Endothelial cell of umbilical vein (primary cell): ENCODE data around the gene FAM180A. TPM values are rescaled to one million over a fixed set of nuclear protein-coding genes. Genes with fewer than 3 reads are reported as not detected.

Source experiments
- BruUV-seq: library from RNA; stranded (reverse); fragments of 400-500 nt; replicated peaks from 2 replicates; lab custom pipeline; 2021; lab: Mats Ljungman, UMichigan
- CTCF ChIA-PET: fragments of 300-600, 350-600 bp; sonication (Branson Sonifier 250); formaldehyde crosslinking; loops from one replicate; lab custom pipeline; 2021; ENCODE audit warnings: antibody characterized with exemption, inconsistent platforms; lab: Charles Lee
- POLR2A ChIA-PET: fragments of 300-600, 350-600 bp; sonication (Branson Sonifier 250); formaldehyde crosslinking; loops from one replicate; lab custom pipeline; 2021; ENCODE audit warnings: antibody characterized with exemption, inconsistent platforms; lab: Charles Lee
- DNase-seq: peaks from one replicate; pipeline ENCODE4 v3.0.0-alpha.2; 2011; ENCODE audit warnings: low read depth, low spot score
- FAIRE-seq: peaks from 2 replicates; lab custom pipeline; 2011; peaks lifted over from hg19 to GRCh38; lab: Jason Lieb, UNC
- H2AFZ ChIP-seq: 2 replicates; pipeline ENCODE4 v1.6.0; 2012; ENCODE audit warnings: low read depth, low read length, control low read depth, inconsistent platforms
- H3K27ac ChIP-seq: 2 replicates; pipeline ENCODE4 v1.5.1; 2011; ENCODE audit warnings: low read depth, mild to moderate bottlenecking, control low read depth, low read length, moderate library complexity; ENCODE audit not compliant: insufficient read depth
- H3K27me3 ChIP-seq, 2 experiments: 2 replicates each; pipeline versions ENCODE4 v1.6.0 to v1.6.1; 2011; ENCODE audit warnings: low read length in 2 of 2, mixed read lengths in 1 of 2; ENCODE audit not compliant: control insufficient read depth in 2 of 2, insufficient read depth in 2 of 2
- H3K36me3 ChIP-seq, 2 experiments: 2 replicates in 1 of 2; 3 replicates in 1 of 2; pipeline ENCODE4 v1.5.1; 2011; ENCODE audit warnings: low read length in 2 of 2, mild to moderate bottlenecking in 1 of 2, moderate library complexity in 1 of 2; ENCODE audit not compliant: control insufficient read depth in 2 of 2, insufficient read depth in 2 of 2; ENCODE audit errors: extremely low read depth in 1 of 2
- H3K4me1 ChIP-seq: 3 replicates; pipeline ENCODE4 v1.5.1; 2011; ENCODE audit warnings: mild to moderate bottlenecking, low read length; ENCODE audit not compliant: control insufficient read depth, insufficient read depth; ENCODE audit errors: extremely low read depth
- H3K4me2 ChIP-seq: 2 replicates; pipeline ENCODE4 v1.6.1; 2011; ENCODE audit warnings: low read length, control low read depth, mixed read lengths; ENCODE audit not compliant: insufficient read depth
- H3K4me3 ChIP-seq, 3 experiments: fragments of 200-600 bp in 1 of 3; sonication (generic), shearing (Covaris generic) in 1 of 3; replicated peaks in 1 of 3; 2 replicates each; pipeline ENCODE4 v1.5.1; 2011 to 2016; ENCODE audit warnings: control low read depth in 3 of 3, low read length in 3 of 3, mild to moderate bottlenecking in 2 of 3, inconsistent platforms in 1 of 3, low read depth in 1 of 3, moderate library complexity in 1 of 3; ENCODE audit not compliant: insufficient read depth in 1 of 3
- H3K79me2 ChIP-seq: 2 replicates; pipeline ENCODE4 v1.6.0; 2012; ENCODE audit warnings: low read length, inconsistent platforms; ENCODE audit not compliant: control insufficient read depth, insufficient read depth
- H3K9ac ChIP-seq: replicated peaks from 2 replicates; pipeline ENCODE3; 2011; ENCODE audit warnings: low read length, control low read depth; ENCODE audit not compliant: insufficient read depth; ENCODE audit errors: extremely low read depth
- H3K9me1 ChIP-seq: replicated peaks from 3 replicates; pipeline ENCODE4 v1.6.0; 2011; ENCODE audit warnings: mild to moderate bottlenecking, low read length; ENCODE audit not compliant: control insufficient read depth, insufficient read depth; ENCODE audit errors: extremely low read depth
- H3K9me3 ChIP-seq: replicated peaks from 2 replicates; pipeline ENCODE4 v1.5.1; 2012; ENCODE audit warnings: low read length, inconsistent platforms; ENCODE audit not compliant: control insufficient read depth, insufficient read depth
- H4K20me1 ChIP-seq: replicated peaks from 2 replicates; pipeline ENCODE3; 2011; ENCODE audit warnings: mild to moderate bottlenecking, low read length; ENCODE audit not compliant: control insufficient read depth, insufficient read depth; ENCODE audit errors: extremely low read depth
- FOS ChIP-seq: IDR thresholded peaks from 2 replicates; pipeline ENCODE4 v1.6.1; 2011; ENCODE audit warnings: mild to moderate bottlenecking, low read length, moderate library complexity, borderline replicate concordance; ENCODE audit not compliant: insufficient read depth
- MYC ChIP-seq: IDR thresholded peaks from one replicate; pipeline ENCODE4 v1.6.1; 2011; ENCODE audit warnings: mild to moderate bottlenecking, low read depth, low read length
- POLR2AphosphoS5 ChIP-seq: IDR thresholded peaks from 2 replicates; pipeline ENCODE4 v1.6.1; 2012; ENCODE audit warnings: low read depth, mild to moderate bottlenecking, control low read depth, low read length, moderate library complexity; ENCODE audit not compliant: insufficient read depth
- dilution Hi-C: fragments of 300-500 bp; cut with MboI; formaldehyde crosslinking; loops from one replicate; pipeline ENCODE4 v1.15.0; 2019; ENCODE audit warnings: low sequenced_read_pairs; ENCODE audit not compliant: extremely low pct_ligation_motif_present
- intact Hi-C: fragments of 100-400 bp; cut with micrococcal nuclease; formaldehyde crosslinking; loops from one replicate; pipeline ENCODE4 v1.10.0; 2022
- polyA plus RNA-seq, 4 experiments: library from polyadenylated mRNA; depleted of rRNA in 3 of 4; stranded (reverse) in 3 of 4; unstranded in 1 of 4; fragments of >200 nt; gene quantifications; 2 replicates each; pipeline versions ENCODE4 v1.2.1 to v1.2.3, GENCODE V29; 2011 to 2012; ENCODE audit warnings: missing spikeins in 1 of 4
- total RNA-seq: library from RNA; stranded (reverse); gene quantifications from 2 replicates; pipeline ENCODE4 v1.2.3, GENCODE V29; 2021
- TF ChIP-seq, protein P1 (sequence below), 2 donors: IDR thresholded peaks; 1 replicate in 1 of 2; 2 replicates in 1 of 2; pipeline ENCODE4 v1.5.1; 2011; ENCODE audit warnings: low read length in 2 of 2, mild to moderate bottlenecking in 2 of 2, moderate library complexity in 2 of 2, control low read depth in 1 of 2, inconsistent platforms in 1 of 2, low read depth in 1 of 2; ENCODE audit not compliant: insufficient read depth in 1 of 2; ENCODE audit errors: extremely low read depth in 1 of 2

FAM180A gene
- total and polyA plus RNA-seq, 2 donors (not counting 3 experiments of a cell fraction or from before 2014, with no cell fraction given): not detected

DNA sequence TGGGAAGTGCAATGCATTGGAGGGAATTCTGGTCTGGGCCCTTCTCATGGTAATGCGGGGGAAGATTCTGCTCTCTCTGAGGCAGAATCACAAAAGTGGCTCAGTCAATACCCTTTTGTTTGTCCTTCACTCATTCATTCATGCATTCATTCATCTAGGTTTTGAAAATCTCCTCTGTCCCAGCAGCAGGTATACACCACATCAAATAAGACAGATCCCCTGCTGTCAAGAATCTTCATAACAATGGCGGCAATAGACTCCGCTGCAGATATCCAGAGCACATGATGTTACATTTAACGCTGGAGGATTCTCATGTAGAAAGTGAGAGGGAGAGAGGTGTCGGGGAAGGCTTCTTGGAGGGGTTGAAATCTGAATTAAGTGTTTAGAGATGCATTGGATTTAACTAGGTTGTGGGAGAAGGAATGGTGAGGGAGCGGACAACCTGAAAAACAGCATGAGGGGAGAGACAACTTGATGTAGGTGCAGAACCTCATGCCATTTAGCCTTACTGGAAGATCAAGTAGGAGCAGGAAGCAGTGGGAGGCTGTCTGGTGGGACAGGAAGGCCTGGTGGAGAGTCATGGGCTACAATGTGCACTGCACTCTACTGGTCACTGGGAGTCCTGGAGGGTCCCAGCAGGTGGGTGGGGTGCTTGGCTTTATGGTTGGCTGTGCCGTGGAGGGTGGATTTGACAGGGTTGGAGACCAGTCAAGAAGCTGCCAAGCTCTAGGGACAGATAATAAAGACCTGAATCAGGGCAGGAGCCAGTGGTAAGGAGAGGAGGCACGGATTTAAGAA lies 5.2 kb upstream of the FAM180A start:
- CTCF ChIA-PET: no interaction called here
- FAIRE-seq: no peak
- no TSS peak for BruUV-seq

More for the DNA sequence above, 5.2 kb upstream of the FAM180A start:
- Histone ChIP-seq H3K9ac (no peak overlapping the region), H3K9me1 (no peaks in the 10 kb centered on the region), H2AFZ (no peak overlapping the region), H3K36me3 (no peaks in the 10 kb centered on the region), H3K79me2 (no peaks in the 10 kb centered on the region), H3K9me3 (no peaks in the 10 kb centered on the region), H3K4me3 (no peak overlapping the region), H3K27me3 (no peaks in the 10 kb centered on the region), H3K4me2 (no peak overlapping the region), H3K4me1 (peaks cover 10% of the 10 kb centered on the region), H4K20me1 (no peaks in the 10 kb centered on the region), H3K27ac (no peak overlapping the region)
- POLR2A ChIA-PET: no interaction called here
- intact Hi-C loops: no loop called here
- TF ChIP-seq, protein P1, sequence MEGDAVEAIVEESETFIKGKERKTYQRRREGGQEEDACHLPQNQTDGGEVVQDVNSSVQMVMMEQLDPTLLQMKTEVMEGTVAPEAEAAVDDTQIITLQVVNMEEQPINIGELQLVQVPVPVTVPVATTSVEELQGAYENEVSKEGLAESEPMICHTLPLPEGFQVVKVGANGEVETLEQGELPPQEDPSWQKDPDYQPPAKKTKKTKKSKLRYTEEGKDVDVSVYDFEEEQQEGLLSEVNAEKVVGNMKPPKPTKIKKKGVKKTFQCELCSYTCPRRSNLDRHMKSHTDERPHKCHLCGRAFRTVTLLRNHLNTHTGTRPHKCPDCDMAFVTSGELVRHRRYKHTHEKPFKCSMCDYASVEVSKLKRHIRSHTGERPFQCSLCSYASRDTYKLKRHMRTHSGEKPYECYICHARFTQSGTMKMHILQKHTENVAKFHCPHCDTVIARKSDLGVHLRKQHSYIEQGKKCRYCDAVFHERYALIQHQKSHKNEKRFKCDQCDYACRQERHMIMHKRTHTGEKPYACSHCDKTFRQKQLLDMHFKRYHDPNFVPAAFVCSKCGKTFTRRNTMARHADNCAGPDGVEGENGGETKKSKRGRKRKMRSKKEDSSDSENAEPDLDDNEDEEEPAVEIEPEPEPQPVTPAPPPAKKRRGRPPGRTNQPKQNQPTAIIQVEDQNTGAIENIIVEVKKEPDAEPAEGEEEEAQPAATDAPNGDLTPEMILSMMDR (IDR thresholded peaks at IDR 0.05; ENCODE audit: extremely low read depth in 1 of 2, insufficient read depth in 1 of 2, low read depth in 1 of 2, low read length in 2 of 2): no peak
- TF ChIP-seq FOS (no peak), POLR2AphosphoS5 (no peak), MYC (no peak)
- no peak for DNase-seq
- dilution Hi-C loops: no loop called here
